ENCODE results near the gene KCNJ4.
"Not testable (repeated sequence)": the region's sequence is repeated elsewhere in the genome, so short reads cannot be mapped to it uniquely, and the experiment has no call there.

KCNJ4 gene

DNA sequence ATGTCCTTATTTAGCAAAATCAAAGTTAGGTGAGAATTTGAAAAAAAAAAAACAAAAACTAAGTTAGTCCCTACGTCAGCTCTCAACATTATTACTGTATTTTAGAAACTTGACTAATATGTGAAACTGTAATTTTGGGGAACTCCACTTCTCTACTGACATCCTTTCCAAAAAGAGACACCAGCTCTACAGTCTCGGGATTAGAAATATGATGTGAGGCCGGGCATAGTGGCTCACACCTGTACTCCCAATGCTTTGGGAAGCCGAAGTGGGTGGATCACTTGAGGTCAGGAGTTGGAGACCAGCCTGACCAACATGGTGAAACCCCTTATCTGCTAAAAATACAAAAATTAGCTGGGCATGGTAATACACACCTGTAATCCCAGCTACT, 65.6 kb downstream of the KCNJ4 start:
- not testable (repeated sequence) for H3K4me3 ChIP-seq (ENCODE audit: control insufficient read depth, low read depth, low read length); DNase-seq (ENCODE audit: low read depth)

DNA sequence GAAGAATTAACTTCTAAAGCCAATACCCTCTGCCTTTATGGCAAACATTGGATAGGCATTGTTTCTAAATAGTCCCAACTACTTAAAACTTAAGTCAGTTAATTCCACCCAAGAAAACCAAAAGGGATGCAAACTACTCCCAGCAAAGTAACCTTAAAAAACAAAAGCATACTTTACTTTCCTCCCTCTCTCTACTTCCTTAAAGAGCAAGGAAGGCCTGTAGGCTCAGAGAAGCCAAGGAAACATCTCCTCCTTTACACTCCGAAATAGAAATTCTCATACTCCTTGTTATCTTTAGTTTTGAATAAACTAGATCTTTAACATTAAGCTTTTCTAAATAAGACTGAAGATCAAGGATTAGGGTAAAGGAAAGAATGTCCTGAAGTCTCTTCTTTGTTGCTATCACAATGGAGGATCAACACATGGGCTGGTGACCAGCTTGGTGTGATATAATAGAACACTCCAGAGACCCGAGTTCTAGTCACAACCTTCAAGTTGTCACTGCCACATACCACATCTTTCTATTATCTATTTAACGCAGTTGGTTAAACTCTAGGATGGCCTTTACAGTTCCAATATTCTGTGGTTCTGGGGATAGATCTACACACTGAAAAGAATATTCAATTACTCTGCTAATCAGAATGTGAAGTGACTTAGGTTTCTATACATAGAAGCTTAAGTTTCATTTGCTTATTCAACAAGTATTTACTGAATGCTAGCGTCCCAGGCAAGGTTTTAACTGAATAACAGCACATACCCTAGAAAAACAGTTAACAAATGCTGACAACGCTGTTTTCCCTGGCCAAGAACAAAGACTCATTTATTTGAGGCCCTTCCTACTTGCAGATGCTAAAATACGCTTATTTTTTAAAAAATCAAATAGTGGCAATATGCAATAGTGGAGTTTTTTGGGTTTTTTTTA, 66.2 kb downstream of the KCNJ4 start:
- DNase-seq (ENCODE audit: low read depth); H3K4me3 ChIP-seq (ENCODE audit: control insufficient read depth, low read depth, low read length): not testable (repeated sequence)

DNA sequence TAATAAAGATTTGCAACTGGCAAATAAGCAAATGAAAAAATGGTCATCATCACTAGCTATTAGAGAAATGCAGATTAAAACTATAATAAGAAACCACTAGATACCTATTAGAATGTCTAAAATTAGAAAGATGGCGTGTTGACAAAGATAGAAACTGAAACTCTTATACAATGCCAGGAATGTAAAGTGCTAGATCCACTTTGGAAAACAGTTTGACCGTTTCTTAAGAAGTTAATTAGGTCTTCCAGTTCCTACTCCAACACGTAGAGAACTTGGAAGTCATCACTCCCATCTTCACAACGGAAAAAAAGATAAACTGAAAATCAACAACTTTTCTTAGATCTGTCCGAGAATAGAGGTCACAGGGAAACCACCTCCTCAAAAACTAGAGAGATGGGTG, 68.1 kb downstream of the KCNJ4 start:
- not testable (repeated sequence) for H3K4me3 ChIP-seq (ENCODE audit: control insufficient read depth, low read depth, low read length); DNase-seq (ENCODE audit: low read depth)

DNA sequence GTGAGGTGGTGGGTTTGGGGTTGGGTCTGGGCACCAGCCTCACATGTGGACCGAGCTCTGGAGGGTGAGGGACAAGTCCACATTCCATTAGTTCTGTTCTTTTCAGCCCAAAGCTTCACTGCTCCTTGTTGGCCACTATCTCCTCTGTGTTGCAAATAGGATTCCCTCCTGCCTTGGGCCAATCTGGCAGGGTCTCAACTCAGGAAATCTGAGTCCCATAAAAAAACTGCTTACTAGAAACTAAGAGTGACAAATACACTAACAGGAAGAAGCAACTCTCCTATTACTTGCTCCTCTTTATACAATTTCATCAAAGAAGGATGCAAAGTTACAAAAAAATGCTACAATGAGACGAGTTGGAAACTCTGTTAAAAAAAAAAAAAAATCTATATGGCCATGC, 71.6 kb downstream of the KCNJ4 start:
- TF ChIP-seq, protein P1, sequence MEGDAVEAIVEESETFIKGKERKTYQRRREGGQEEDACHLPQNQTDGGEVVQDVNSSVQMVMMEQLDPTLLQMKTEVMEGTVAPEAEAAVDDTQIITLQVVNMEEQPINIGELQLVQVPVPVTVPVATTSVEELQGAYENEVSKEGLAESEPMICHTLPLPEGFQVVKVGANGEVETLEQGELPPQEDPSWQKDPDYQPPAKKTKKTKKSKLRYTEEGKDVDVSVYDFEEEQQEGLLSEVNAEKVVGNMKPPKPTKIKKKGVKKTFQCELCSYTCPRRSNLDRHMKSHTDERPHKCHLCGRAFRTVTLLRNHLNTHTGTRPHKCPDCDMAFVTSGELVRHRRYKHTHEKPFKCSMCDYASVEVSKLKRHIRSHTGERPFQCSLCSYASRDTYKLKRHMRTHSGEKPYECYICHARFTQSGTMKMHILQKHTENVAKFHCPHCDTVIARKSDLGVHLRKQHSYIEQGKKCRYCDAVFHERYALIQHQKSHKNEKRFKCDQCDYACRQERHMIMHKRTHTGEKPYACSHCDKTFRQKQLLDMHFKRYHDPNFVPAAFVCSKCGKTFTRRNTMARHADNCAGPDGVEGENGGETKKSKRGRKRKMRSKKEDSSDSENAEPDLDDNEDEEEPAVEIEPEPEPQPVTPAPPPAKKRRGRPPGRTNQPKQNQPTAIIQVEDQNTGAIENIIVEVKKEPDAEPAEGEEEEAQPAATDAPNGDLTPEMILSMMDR (conservative IDR thresholded peaks at IDR 0.05; ENCODE audit: control insufficient read depth, insufficient read depth, low read depth, low read length), result no peak
- H3K4me3 ChIP-seq (ENCODE audit: control insufficient read depth, low read depth, low read length), result no peak overlapping the region
- no peak for DNase-seq (ENCODE audit: low read depth)

DNA sequence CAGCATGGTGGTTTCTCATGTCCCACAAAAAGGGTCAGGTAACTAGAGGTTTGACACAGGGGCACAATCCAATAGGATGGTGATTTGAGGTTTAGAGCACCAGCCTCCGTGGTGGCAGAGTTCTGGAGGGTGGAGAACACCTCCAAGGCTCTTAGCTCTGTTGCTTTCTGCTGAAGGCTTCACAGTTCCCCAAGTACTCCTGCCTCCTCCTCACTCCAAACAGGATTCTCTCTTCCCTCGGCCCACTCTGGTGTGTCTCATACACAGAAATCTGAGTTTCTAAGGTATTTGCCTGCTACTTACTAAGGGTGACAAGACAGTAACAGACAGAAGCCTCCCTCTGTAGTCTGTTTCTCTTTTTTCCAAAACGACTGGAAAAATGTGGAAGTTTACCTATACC, 73.6 kb downstream of the KCNJ4 start:
- DNase-seq (ENCODE audit: low read depth); H3K4me3 ChIP-seq (ENCODE audit: control insufficient read depth, low read depth, low read length): not testable (repeated sequence)

All from fibroblast of mammary gland (primary cell).